Liver (tissue), 3 donors: Measurements from ENCODE around the gene ARGFX.

Experiments
- EGR1 ChIP-seq, 2 donors: IDR thresholded peaks; 2 replicates each; pipeline ENCODE4 v1.6.1; 2016 to 2018; ENCODE audit warnings: antibody characterized with exemption in 2 of 2, low read depth in 2 of 2
- GABPA ChIP-seq, 2 donors: IDR thresholded peaks in 1 of 2; conservative IDR thresholded peaks in 1 of 2; 2 replicates each; pipeline ENCODE4 v1.6.1; 2016; ENCODE audit warnings: antibody characterized with exemption in 2 of 2, mild to moderate bottlenecking in 1 of 2, moderate library complexity in 1 of 2
- JUND ChIP-seq, 2 donors: IDR thresholded peaks; 2 replicates each; pipeline ENCODE4 v1.6.1; 2016; ENCODE audit warnings: antibody characterized with exemption in 2 of 2
- RAD21 ChIP-seq, 2 donors: IDR thresholded peaks; 2 replicates each; pipeline ENCODE4 v1.6.1; 2016; ENCODE audit warnings: antibody characterized with exemption in 2 of 2, mild to moderate bottlenecking in 2 of 2
- RXRA ChIP-seq, 2 donors: IDR thresholded peaks; 2 replicates each; pipeline ENCODE4 v1.6.1; 2017 to 2018; ENCODE audit warnings: antibody characterized with exemption in 2 of 2, mild to moderate bottlenecking in 1 of 2
- SP1 ChIP-seq: IDR thresholded peaks from 2 replicates; pipeline ENCODE4 v1.6.1; 2018; ENCODE audit warnings: antibody characterized with exemption, mild to moderate bottlenecking
- TAF1 ChIP-seq: conservative IDR thresholded peaks from 2 replicates; pipeline ENCODE4 v1.6.1; 2016; ENCODE audit warnings: antibody characterized with exemption, mild to moderate bottlenecking
- YY1 ChIP-seq: IDR thresholded peaks from 2 replicates; pipeline ENCODE4 v1.6.1; 2016; ENCODE audit warnings: antibody characterized with exemption, mild to moderate bottlenecking
- TF ChIP-seq, protein P1 (sequence below): fragments of 150-350 bp; IDR thresholded peaks from 2 replicates; pipeline ENCODE4 v1.5.1; 2017; ENCODE audit warnings: improper control_type of control experiment, low read depth, low read length; ENCODE audit not compliant: missing input control
- TF ChIP-seq, protein P2 (sequence below): IDR thresholded peaks from 2 replicates; pipeline ENCODE4 v1.6.1; 2016; ENCODE audit warnings: antibody characterized with exemption
- TF ChIP-seq, protein P3 (sequence below): IDR thresholded peaks from 2 replicates; pipeline ENCODE4 v1.6.1; 2016; ENCODE audit warnings: antibody characterized with exemption
- TF ChIP-seq, protein P4 (sequence below): IDR thresholded peaks from 2 replicates; pipeline ENCODE4 v1.6.1; 2016; ENCODE audit warnings: antibody characterized with exemption
- donor health status: healthy.
- donor health status: healthy.

DNA sequence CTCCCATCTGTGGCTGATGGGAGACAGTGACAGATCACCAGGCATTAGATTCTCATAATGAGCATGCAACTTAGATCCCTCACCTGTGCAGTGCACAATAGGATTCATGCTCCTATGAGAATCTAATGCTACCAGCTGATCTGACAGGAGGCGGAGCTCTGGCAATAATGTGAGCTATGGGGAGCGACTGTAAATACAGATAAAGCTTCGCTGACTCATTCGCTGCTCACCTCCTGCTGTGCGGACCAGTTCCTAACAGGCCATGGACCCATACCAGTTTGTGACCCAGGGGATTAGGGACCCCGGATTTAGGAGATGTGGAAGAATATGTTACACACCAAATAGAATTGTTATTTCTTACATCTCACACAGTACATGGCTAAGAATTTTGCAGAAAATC, 6.7 kb downstream of the ARGFX start:
- TF ChIP-seq, protein P1, sequence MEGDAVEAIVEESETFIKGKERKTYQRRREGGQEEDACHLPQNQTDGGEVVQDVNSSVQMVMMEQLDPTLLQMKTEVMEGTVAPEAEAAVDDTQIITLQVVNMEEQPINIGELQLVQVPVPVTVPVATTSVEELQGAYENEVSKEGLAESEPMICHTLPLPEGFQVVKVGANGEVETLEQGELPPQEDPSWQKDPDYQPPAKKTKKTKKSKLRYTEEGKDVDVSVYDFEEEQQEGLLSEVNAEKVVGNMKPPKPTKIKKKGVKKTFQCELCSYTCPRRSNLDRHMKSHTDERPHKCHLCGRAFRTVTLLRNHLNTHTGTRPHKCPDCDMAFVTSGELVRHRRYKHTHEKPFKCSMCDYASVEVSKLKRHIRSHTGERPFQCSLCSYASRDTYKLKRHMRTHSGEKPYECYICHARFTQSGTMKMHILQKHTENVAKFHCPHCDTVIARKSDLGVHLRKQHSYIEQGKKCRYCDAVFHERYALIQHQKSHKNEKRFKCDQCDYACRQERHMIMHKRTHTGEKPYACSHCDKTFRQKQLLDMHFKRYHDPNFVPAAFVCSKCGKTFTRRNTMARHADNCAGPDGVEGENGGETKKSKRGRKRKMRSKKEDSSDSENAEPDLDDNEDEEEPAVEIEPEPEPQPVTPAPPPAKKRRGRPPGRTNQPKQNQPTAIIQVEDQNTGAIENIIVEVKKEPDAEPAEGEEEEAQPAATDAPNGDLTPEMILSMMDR, result no peak
- TF ChIP-seq RAD21 (IDR thresholded peaks at IDR 0.05) (no peak), EGR1 (IDR thresholded peaks at IDR 0.05; ENCODE audit: low read depth in 2 of 2) (no peak), TAF1 (no peak), RXRA (IDR thresholded peaks at IDR 0.05) (no peak), JUND (IDR thresholded peaks at IDR 0.05) (no peak), SP1 (no peak), YY1 (no peak), GABPA (IDR thresholded peaks at IDR 0.05 in 1 of 2, conservative IDR thresholded peaks at IDR 0.05 in 1 of 2) (no peak)
- TF ChIP-seq, protein P2, sequence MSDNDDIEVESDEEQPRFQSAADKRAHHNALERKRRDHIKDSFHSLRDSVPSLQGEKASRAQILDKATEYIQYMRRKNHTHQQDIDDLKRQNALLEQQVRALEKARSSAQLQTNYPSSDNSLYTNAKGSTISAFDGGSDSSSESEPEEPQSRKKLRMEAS, result no peak
- TF ChIP-seq, protein P3, sequence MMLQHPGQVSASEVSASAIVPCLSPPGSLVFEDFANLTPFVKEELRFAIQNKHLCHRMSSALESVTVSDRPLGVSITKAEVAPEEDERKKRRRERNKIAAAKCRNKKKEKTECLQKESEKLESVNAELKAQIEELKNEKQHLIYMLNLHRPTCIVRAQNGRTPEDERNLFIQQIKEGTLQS, result no peak
- TF ChIP-seq, protein P4, sequence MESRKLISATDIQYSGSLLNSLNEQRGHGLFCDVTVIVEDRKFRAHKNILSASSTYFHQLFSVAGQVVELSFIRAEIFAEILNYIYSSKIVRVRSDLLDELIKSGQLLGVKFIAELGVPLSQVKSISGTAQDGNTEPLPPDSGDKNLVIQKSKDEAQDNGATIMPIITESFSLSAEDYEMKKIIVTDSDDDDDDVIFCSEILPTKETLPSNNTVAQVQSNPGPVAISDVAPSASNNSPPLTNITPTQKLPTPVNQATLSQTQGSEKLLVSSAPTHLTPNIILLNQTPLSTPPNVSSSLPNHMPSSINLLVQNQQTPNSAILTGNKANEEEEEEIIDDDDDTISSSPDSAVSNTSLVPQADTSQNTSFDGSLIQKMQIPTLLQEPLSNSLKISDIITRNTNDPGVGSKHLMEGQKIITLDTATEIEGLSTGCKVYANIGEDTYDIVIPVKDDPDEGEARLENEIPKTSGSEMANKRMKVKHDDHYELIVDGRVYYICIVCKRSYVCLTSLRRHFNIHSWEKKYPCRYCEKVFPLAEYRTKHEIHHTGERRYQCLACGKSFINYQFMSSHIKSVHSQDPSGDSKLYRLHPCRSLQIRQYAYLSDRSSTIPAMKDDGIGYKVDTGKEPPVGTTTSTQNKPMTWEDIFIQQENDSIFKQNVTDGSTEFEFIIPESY, result no peak
